ENCODE results near the gene LRRN3.

LRRN3 gene

GRCh38 chr7:111108000-111108399, 17.1 kb downstream of the LRRN3 start:
- DNase-seq: no peak

GRCh38 chr7:111108496-111108895, 17.6 kb downstream of the LRRN3 start:
- no peak for DNase-seq

GRCh38 chr7:111112439-111112838, 21.5 kb downstream of the LRRN3 start:
- DNase-seq: no peak

GRCh38 chr7:111113263-111114017, 22.5 kb downstream of the LRRN3 start:
- DNase-seq: no peak

GRCh38 chr7:111115966-111116365, 25.0 kb downstream of the LRRN3 start:
- DNase-seq: no peak

GRCh38 chr7:111126987-111127386, 36.1 kb downstream of the LRRN3 start:
- no peak for DNase-seq

- no peak for DNase-seq
Observed at GRCh38 chr7:111129435-111129834, 38.5 kb downstream of the LRRN3 start.

- no peak for DNase-seq
Observed at GRCh38 chr7:111132833-111133232, 41.9 kb downstream of the LRRN3 start.

GRCh38 chr7:111137296-111138192, 46.6 kb downstream of the LRRN3 start:
- peak; percentile 61 for DNase-seq

- DNase-seq: peak; percentile 88
Observed at GRCh38 chr7:111138193-111138569, 47.3 kb downstream of the LRRN3 start.

GRCh38 chr7:111138586-111138985, 47.7 kb downstream of the LRRN3 start:
- DNase-seq: no peak

- DNase-seq: no peak
Observed at GRCh38 chr7:111140091-111140865, 49.4 kb downstream of the LRRN3 start.

GRCh38 chr7:111145472-111145871, 54.5 kb downstream of the LRRN3 start:
- no peak for DNase-seq

GRCh38 chr7:111146136-111146535, 55.2 kb downstream of the LRRN3 start:
- no peak for DNase-seq

- no peak for DNase-seq
Observed at GRCh38 chr7:111147708-111148533, 57.0 kb downstream of the LRRN3 start.

GRCh38 chr7:111150709-111151108, 59.8 kb downstream of the LRRN3 start:
- no peak for DNase-seq

- DNase-seq: no peak
Observed at GRCh38 chr7:111159426-111159825, 68.5 kb downstream of the LRRN3 start.

- DNase-seq: no peak
Observed at GRCh38 chr7:111160297-111160696, 69.4 kb downstream of the LRRN3 start.

- no peak for DNase-seq
Observed at GRCh38 chr7:111162692-111163091, 71.8 kb downstream of the LRRN3 start.

- no peak for DNase-seq
Observed at GRCh38 chr7:111164442-111164841, 73.5 kb downstream of the LRRN3 start.

- no peak for DNase-seq
Observed at GRCh38 chr7:111168182-111168581, 77.3 kb downstream of the LRRN3 start.

- DNase-seq: no peak
Observed at GRCh38 chr7:111172564-111173257, 81.8 kb downstream of the LRRN3 start.

Measured in activated CD4-positive, alpha-beta T cell treated with anti-CD3 and anti-CD28 coated beads, Interleukin-2, Interleukin-6, amounts not matched to agents 100 ng/mL and 50 ng/mL, durations not matched to agents 16 hours and 8 hours (primary cell).